ENCODE measurements around the gene KCTD3.

DNA sequence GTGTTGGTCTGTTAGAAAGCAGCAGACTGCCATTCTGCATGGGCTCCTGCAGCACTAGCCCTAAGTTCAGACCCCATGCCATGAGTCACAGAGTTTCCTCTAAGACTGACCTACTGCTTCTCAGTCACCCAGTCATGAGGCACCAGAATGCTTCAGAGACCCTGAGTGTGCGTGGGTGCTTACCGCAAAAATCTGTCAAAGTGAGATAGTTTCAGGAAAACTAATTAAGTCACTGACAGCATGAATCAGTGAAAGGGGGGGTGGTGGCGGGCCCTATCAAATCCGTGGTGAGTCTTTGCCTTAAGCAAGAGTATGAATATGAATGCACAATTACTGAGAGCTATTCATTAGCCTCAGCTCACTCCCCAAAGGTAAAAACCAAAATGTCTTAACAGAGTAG is 98.1 kb downstream of the KCTD3 start:
- no peak for TF ChIP-seq CTCF (IDR thresholded peaks at IDR 0.05)
- no peak for TF ChIP-seq POLR2A (IDR thresholded peaks at IDR 0.05)
